ENCODE measurements around the gene GFOD2.

GFOD2 gene

GRCh38 chr16:67719048-67719777 is at the start of gene GFOD2:
Gene GFOD2, minus strand, starts transcription at chr16:67719316. Its CDS starts 33,601 bp downstream, at chr16:67685715.
- H3K36me3 ChIP-seq (ENCODE audit: control insufficient read depth, insufficient read depth, low read length), result peaks cover 9% of the 10 kb centered on the region
- no peak for TF ChIP-seq CTCF (IDR thresholded peaks at IDR 0.05; ENCODE audit: insufficient read depth, low read length, poor library complexity, severe bottlenecking)
- H3K4me3 ChIP-seq (replicated peaks; ENCODE audit: low read depth, low read length), result peak within 1 kb of the TSS; percentile 76
- peak; percentile 94 for DNase-seq (ENCODE audit: extremely low read depth, insufficient read length)
- no peaks in the 10 kb centered on the region for H3K27me3 ChIP-seq (replicated peaks; ENCODE audit: control insufficient read depth, insufficient read depth, low read length)

- peak; percentile 36 for DNase-seq (ENCODE audit: extremely low read depth, insufficient read length)
- TF ChIP-seq CTCF (IDR thresholded peaks at IDR 0.05; ENCODE audit: insufficient read depth, low read length, poor library complexity, severe bottlenecking), result no peak
- no peak overlapping the region for H3K4me3 ChIP-seq (replicated peaks; ENCODE audit: low read depth, low read length)
- no peaks in the 10 kb centered on the region for H3K27me3 ChIP-seq (replicated peaks; ENCODE audit: control insufficient read depth, insufficient read depth, low read length)
- peaks cover 12% of the 10 kb centered on the region for H3K36me3 ChIP-seq (ENCODE audit: control insufficient read depth, insufficient read depth, low read length)
Observed at GRCh38 chr16:67767953-67768352, 48.8 kb upstream of the GFOD2 start.

- Histone ChIP-seq H3K36me3 (ENCODE audit: control insufficient read depth, insufficient read depth, low read length) (peaks cover 7% of the 10 kb centered on the region), H3K27me3 (replicated peaks; ENCODE audit: control insufficient read depth, insufficient read depth, low read length) (no peaks in the 10 kb centered on the region), H3K4me3 (replicated peaks; ENCODE audit: low read depth, low read length) (no peak overlapping the region)
- no peak for DNase-seq (ENCODE audit: extremely low read depth, insufficient read length)
- no peak for TF ChIP-seq CTCF (IDR thresholded peaks at IDR 0.05; ENCODE audit: insufficient read depth, low read length, poor library complexity, severe bottlenecking)
Observed at GRCh38 chr16:67766291-67766690, 47.2 kb upstream of the GFOD2 start.

- H3K4me3 ChIP-seq (replicated peaks; ENCODE audit: low read depth, low read length), result no peak overlapping the region
- no peaks in the 10 kb centered on the region for H3K27me3 ChIP-seq (replicated peaks; ENCODE audit: control insufficient read depth, insufficient read depth, low read length)
- H3K36me3 ChIP-seq (ENCODE audit: control insufficient read depth, insufficient read depth, low read length), result peaks cover 9% of the 10 kb centered on the region
- DNase-seq (ENCODE audit: extremely low read depth, insufficient read length), result no peak
- no peak for TF ChIP-seq CTCF (IDR thresholded peaks at IDR 0.05; ENCODE audit: insufficient read depth, low read length, poor library complexity, severe bottlenecking)
Observed at GRCh38 chr16:67764158-67764667, 45.1 kb upstream of the GFOD2 start.

GRCh38 chr16:67763066-67763465 is 44.0 kb upstream of the GFOD2 start:
- H3K36me3 ChIP-seq (ENCODE audit: control insufficient read depth, insufficient read depth, low read length), result peaks cover 13% of the 10 kb centered on the region
- TF ChIP-seq CTCF (IDR thresholded peaks at IDR 0.05; ENCODE audit: insufficient read depth, low read length, poor library complexity, severe bottlenecking), result no peak
- H3K27me3 ChIP-seq (replicated peaks; ENCODE audit: control insufficient read depth, insufficient read depth, low read length), result no peaks in the 10 kb centered on the region
- H3K4me3 ChIP-seq (replicated peaks; ENCODE audit: low read depth, low read length), result no peak overlapping the region
- no peak for DNase-seq (ENCODE audit: extremely low read depth, insufficient read length)

Data from GM06990 (cell line).